ENCODE data around the gene WNK4. TPM values are rescaled to one million over a fixed set of nuclear protein-coding genes. Genes with fewer than 3 reads are reported as not detected.

The WNK4 gene
- total and polyA plus RNA-seq, 10 of the 15 experiments (the other 5 are each of a cell fraction or from before 2014, with no cell fraction given) = 0.06 to 0.29 (median 0.13) TPM; not detected in 5

GRCh38 chr17:42795465-42795864 lies 15.1 kb downstream of the WNK4 start:
- BruUV-seq (replicated peaks) = no TSS peak
- H3K4me3 ChIP-seq = no peak overlapping the region
- ChIA-PET RAD21 (ENCODE audit: unreplicated experiment) (no interaction called here), SMC1A (ENCODE audit: uncharacterized antibody, unreplicated experiment) (interaction anchor here (1.5 kb wide), 2 partner anchors 35 to 217 kb away, joined by 3 to 5 read pairs; no protein-coding TSS in a partner anchor), CTCF (interaction anchor here (0.6 kb wide), 1 partner anchor 168 kb away, joined by 3 read pairs; no protein-coding TSS in a partner anchor), POLR2A (no interaction called here)
- peaks cover 10% of the 10 kb centered on the region for H3K4me1 ChIP-seq (ENCODE audit: control insufficient read depth, insufficient read depth, low read length)
- no peak overlapping the region for H2AFZ ChIP-seq (ENCODE audit: control insufficient read depth, low read depth, low read length)
- H3K9me3 ChIP-seq (replicated peaks; ENCODE audit: control insufficient read depth, insufficient read depth, low read length) = no peaks in the 10 kb centered on the region
- no peak overlapping the region for H3K4me2 ChIP-seq (ENCODE audit: control insufficient read depth, insufficient read depth)
- H3K36me3 ChIP-seq (ENCODE audit: control insufficient read depth in 2 of 2, insufficient read depth in 2 of 2, low read length in 1 of 2) = no peaks in the 10 kb centered on the region
- H4K20me1 ChIP-seq (ENCODE audit: control insufficient read depth, insufficient read depth) = no peaks in the 10 kb centered on the region
- no peaks in the 10 kb centered on the region for H3K27me3 ChIP-seq (replicated peaks in 1 of 2; ENCODE audit: control insufficient read depth in 2 of 2, insufficient read depth in 2 of 2, low read length in 1 of 2)
- H3K9ac ChIP-seq (ENCODE audit: control insufficient read depth, insufficient read depth, low read length) = no peak overlapping the region
- ATAC-seq (no peak), DNase-seq (ENCODE audit: low read depth, low spot score) (no peak), FAIRE-seq (no peak)
- WGBS (ENCODE audit: insufficient coverage, insufficient replicate concordance, low lambda C conversion rate, missing lambda C conversion rate) = 94% methylated on average over 10 of the region's 10 CpGs
- peaks cover 6% of the 10 kb centered on the region for H3K79me2 ChIP-seq (ENCODE audit: control insufficient read depth, insufficient read depth, low read length)
- in situ Hi-C loops (cut with MboI) = no loop called here
- intact Hi-C loops (cut with micrococcal nuclease; ENCODE audit: unreplicated experiment) = no loop called here
- H3K27ac ChIP-seq (ENCODE audit: control insufficient read depth, insufficient read depth) = no peak overlapping the region
- no peak for TF ChIP-seq EGR1 (IDR thresholded peaks at IDR 0.05; ENCODE audit: borderline replicate concordance in 1 of 2, low read depth in 2 of 2, low read length in 2 of 2)
- no peak for TF ChIP-seq SMAD5 (IDR thresholded peaks at IDR 0.05; ENCODE audit: low read depth)
- no peak for TF ChIP-seq ATF2 (IDR thresholded peaks at IDR 0.05; ENCODE audit: low read length)
- TF ChIP-seq HDGF (IDR thresholded peaks at IDR 0.05) = no peak
- no peak for TF ChIP-seq NR2F1 (conservative IDR thresholded peaks at IDR 0.05)
- no peak for TF ChIP-seq NFIC (IDR thresholded peaks at IDR 0.05; ENCODE audit: low read depth, low read length)

All from GM12878 (cell line).